ENCODE data around the gene CSE1L.
"Not testable (repeated sequence)": the region's sequence is repeated elsewhere in the genome, so short reads cannot be mapped to it uniquely, and the experiment has no call there.

CSE1L gene

GRCh38 chr20:49078310-49078709 is 32.2 kb downstream of the CSE1L start:
- no peak for DNase-seq (ENCODE audit: low read depth)

GRCh38 chr20:49082295-49082694 is 36.2 kb downstream of the CSE1L start:
- DNase-seq (ENCODE audit: low read depth) = not testable (repeated sequence)

- DNase-seq (ENCODE audit: low read depth) = no peak
These were observed 45.0 kb downstream of the CSE1L start for GRCh38 chr20:49091104-49091503.

- no peak for DNase-seq (ENCODE audit: low read depth)
These were observed 45.6 kb downstream of the CSE1L start for GRCh38 chr20:49091762-49092161.

GRCh38 chr20:49096203-49096730 is 50.2 kb downstream of the CSE1L start:
- DNase-seq (ENCODE audit: low read depth) = no peak

- no peak for DNase-seq (ENCODE audit: low read depth)
These were observed 51.0 kb downstream of the CSE1L start for GRCh38 chr20:49097159-49097558.

- no peak for DNase-seq (ENCODE audit: low read depth)
These were observed 52.0 kb downstream of the CSE1L start for GRCh38 chr20:49098136-49098535.

GRCh38 chr20:49099011-49099410 is 52.9 kb downstream of the CSE1L start:
- no peak for DNase-seq (ENCODE audit: low read depth)

- not testable (repeated sequence) for DNase-seq (ENCODE audit: low read depth)
These were observed 54.2 kb downstream of the CSE1L start for GRCh38 chr20:49100292-49100691.

GRCh38 chr20:49100972-49101371 is 54.9 kb downstream of the CSE1L start:
- DNase-seq (ENCODE audit: low read depth) = no peak

- DNase-seq (ENCODE audit: low read depth) = no peak
These were observed 56.9 kb downstream of the CSE1L start for GRCh38 chr20:49103019-49103418.

- DNase-seq (ENCODE audit: low read depth) = no peak
These were observed 57.7 kb downstream of the CSE1L start for GRCh38 chr20:49103647-49104364.

- no peak for DNase-seq (ENCODE audit: low read depth)
These were observed 58.2 kb downstream of the CSE1L start for GRCh38 chr20:49104365-49104648.

GRCh38 chr20:49104979-49105547 is 59.0 kb downstream of the CSE1L start:
- DNase-seq (ENCODE audit: low read depth) = not testable (repeated sequence)

GRCh38 chr20:49106328-49106727 is 60.2 kb downstream of the CSE1L start:
- no peak for DNase-seq (ENCODE audit: low read depth)

GRCh38 chr20:49110767-49111694 is 64.9 kb downstream of the CSE1L start:
- no peak for DNase-seq (ENCODE audit: low read depth)

GRCh38 chr20:49112596-49113274 is 66.6 kb downstream of the CSE1L start:
- DNase-seq (ENCODE audit: low read depth) = no peak

GRCh38 chr20:49115564-49115963 is 69.5 kb downstream of the CSE1L start:
- DNase-seq (ENCODE audit: low read depth) = no peak

- no peak for DNase-seq (ENCODE audit: low read depth)
These were observed 72.2 kb downstream of the CSE1L start for GRCh38 chr20:49118307-49118706.

GRCh38 chr20:49119988-49120387 is 73.9 kb downstream of the CSE1L start:
- no peak for DNase-seq (ENCODE audit: low read depth)

- no peak for DNase-seq (ENCODE audit: low read depth)
These were observed 76.8 kb downstream of the CSE1L start for GRCh38 chr20:49122920-49123319.

- no peak for DNase-seq (ENCODE audit: low read depth)
These were observed 77.9 kb downstream of the CSE1L start for GRCh38 chr20:49123982-49124381.

All from stimulated activated CD8-positive, alpha-beta memory T cell treated with anti-CD3 and anti-CD28 coated beads, Interleukin-12 subunit alpha, Interleukin-12 subunit beta, amount 100 ng/mL, for 1 hour (primary cell).